ENCODE data around the gene CLIC5.

GRCh38 chr6:45920819-45921511, 94.7 kb downstream of the CLIC5 start:
- TF ChIP-seq CTCF (IDR thresholded peaks at IDR 0.05) (no peak), EZH2 (IDR thresholded peaks at IDR 0.05; ENCODE audit: borderline replicate concordance, insufficient read depth, low read depth, low read length, poor library complexity, severe bottlenecking) (no peak)

All from B cell (primary cell).